ENCODE data around the gene FSIP1.

The FSIP1 gene

DNA sequence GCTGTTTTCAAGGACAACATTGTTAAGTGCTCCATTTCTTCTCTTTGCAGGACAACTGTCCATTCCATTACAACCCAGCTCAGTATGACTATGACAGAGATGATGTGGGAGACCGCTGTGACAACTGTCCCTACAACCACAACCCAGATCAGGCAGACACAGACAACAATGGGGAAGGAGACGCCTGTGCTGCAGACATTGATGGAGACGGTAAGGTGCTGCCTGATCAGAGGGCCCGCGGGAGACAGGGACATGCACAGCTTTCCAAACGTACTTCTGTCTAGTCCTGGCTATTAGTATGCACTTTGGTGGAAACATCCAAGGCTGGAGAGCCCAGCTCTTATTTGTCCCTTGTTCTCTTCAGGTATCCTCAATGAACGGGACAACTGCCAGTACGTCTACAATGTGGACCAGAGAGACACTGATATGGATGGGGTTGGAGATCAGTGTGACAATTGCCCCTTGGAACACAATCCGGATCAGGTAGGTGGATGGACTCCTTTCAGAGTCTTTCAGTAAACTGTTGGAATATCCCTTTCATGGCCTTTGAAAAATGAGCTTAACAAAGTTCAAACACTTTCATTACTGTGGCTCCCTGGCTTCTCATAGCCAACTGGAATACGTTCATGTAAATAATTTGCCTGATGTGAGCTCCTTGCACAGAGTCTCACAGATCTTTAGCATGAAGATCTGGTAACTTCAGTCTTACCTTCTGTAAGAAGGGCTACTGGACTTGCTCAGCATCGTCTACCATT lies 191.3 kb downstream of the FSIP1 start:
- no peak for DNase-seq

GRCh38 chr15:39589815-39590644 lies 192.6 kb downstream of the FSIP1 start:
- DNase-seq: no peak

DNA sequence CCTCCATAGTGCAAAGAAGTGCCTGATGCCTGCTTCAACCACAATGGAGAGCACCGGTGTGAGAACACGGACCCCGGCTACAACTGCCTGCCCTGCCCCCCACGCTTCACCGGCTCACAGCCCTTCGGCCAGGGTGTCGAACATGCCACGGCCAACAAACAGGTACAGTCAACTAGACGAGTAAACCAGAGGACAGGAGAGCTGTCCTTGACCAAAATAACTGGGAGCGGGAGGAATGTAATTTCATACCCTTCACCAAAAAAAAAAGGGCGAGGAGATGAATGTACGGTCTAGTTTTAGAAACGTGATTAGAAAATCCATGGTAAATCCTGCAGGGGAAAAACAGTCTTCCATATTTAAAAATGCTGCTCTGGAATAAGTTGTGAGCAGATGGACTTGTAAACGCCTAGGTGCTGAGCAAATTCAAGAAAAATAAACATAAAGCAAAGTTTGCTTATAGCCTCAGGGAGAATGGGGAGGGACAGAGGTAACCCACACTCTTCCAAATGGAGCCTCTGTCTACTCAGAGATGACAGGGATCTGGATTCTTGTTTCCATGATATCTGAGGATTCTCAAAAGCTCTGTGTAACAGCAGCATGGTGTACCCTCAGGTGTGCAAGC lies 193.3 kb downstream of the FSIP1 start:
- no peak for DNase-seq

DNA sequence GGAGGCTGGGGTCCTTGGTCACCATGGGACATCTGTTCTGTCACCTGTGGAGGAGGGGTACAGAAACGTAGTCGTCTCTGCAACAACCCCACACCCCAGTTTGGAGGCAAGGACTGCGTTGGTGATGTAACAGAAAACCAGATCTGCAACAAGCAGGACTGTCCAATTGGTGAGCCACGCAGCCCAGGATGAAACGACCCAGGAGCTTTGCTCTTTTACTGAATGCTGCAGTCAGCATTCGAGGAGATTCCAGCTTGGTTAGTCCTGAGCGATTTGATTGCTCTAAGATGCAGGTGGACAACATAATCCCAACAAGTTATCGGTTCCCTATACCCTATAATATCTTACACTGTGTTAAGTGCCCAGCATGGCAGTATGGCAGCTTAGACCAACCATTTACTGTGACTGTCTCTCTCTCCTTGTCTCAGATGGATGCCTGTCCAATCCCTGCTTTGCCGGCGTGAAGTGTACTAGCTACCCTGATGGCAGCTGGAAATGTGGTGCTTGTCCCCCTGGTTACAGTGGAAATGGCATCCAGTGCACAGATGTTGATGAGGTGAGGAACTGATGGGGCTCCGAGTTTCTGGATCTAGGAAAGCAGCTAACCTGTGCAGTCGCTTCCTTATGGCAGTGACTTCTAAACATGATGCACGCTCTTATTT lies 194.0 kb downstream of the FSIP1 start:
- no peak for DNase-seq

GRCh38 chr15:39587731-39588530 lies 194.7 kb downstream of the FSIP1 start:
- no peak for DNase-seq

DNA sequence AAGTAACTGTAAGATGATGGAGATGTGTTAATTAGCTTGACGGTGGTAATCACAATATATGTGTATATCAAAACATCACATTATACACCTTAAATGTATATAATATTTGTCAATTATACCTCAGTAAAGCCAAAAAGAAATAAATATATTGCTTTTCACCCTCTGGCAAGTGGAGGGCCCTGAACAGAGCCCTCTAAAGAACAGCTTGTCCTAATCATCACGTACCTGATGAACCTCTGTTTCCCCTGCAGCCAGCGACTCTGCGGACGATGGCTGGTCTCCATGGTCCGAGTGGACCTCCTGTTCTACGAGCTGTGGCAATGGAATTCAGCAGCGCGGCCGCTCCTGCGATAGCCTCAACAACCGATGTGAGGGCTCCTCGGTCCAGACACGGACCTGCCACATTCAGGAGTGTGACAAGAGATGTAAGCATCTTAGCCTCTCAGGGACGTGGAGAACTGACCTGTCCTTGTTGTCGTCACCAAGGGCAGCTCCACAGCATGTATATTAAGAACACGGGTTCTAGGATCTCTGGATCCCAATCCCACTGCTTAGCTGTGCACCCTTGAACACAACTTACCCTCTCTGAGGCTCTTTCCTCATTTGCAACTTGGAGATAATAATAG lies 195.4 kb downstream of the FSIP1 start:
- DNase-seq: no peak

GRCh38 chr15:39586387-39587095 lies 196.1 kb downstream of the FSIP1 start:
- no peak for DNase-seq

DNA sequence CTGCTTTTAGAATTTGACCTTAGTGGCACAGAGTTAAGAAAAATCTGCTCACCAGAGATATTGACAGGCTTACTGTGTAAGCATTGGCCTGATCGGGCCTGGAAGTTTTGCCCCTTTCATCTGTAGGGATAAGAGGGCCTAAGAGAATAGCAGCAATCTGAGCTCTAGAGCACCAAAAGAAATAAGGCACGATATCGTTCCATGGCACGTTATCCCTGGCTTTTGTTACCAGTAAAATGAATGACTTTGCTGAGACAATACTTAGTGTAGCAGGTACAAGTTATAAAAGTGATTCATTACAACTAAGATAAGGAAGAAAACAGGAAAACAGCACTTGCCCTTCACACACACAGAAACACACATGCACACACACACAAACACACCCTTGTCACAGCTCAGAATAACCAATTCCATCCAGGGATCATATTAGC lies 196.8 kb downstream of the FSIP1 start:
- no peak for DNase-seq

DNA sequence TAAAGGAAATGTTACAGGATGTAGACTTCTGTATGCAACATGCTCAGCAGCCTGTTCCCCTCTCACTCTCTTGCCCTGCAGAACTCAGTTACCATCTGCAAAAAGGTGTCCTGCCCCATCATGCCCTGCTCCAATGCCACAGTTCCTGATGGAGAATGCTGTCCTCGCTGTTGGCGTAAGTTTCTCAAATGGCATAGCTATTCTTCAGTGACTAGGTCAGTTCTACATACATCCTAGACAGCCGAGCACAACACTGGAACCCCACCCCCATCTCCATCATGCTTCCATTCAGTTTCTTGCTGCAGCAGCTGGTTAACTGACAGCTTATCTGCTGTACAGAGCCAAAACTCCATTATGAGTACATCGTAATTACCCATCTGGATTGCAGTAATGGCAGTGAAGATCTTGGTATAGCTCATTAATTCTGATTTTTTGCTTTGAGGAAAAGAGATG lies 197.2 kb downstream of the FSIP1 start:
- no peak for DNase-seq

DNA sequence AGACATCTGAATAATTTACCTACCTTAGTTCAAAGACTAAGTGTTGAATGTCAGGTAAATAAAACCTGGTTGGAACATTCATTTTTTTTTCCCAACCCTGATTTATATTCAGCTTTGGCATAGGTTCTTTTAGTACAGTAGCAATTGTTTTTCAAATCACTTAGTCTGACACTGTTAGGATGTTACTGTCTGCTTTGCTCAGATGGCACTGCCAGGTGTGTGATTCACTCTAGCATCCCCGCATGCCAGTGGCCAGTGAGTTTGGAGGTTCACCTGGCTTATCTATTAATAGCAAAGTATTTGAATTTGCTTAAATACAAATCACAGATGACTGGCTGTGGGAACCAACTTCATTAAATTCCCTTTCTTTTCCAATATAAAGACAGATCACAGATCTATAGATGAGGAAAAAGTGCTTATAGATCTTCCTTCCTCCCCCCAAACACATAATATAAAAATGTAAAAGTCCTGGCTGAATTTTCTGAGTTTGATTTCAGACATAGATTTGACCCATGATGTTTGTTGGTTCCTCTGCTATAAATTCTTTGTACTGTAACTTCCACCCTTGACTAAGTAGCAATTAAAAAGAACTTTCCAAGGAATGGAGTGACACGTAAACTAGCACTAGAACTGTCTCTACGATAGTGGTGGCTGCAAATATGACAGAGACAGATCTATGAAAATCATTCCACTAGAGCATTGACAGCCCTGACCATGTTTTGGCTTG lies 197.8 kb downstream of the FSIP1 start:
- no peak for DNase-seq

DNA sequence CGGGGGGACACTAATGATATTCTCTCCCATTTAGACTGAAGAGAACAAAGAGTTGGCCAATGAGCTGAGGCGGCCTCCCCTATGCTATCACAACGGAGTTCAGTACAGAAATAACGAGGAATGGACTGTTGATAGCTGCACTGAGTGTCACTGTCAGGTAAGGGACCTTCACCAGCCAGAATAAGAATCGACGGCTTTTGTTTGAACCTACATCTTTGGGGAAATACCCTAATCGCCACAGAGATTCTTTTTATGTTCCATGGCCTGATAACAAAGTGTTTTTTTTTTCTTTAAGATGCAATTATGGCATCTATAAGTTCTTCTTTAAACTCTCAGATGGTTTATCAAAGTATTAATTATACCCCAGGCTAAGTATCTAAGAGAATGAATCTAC lies 198.4 kb downstream of the FSIP1 start:
- no peak for DNase-seq

DNA sequence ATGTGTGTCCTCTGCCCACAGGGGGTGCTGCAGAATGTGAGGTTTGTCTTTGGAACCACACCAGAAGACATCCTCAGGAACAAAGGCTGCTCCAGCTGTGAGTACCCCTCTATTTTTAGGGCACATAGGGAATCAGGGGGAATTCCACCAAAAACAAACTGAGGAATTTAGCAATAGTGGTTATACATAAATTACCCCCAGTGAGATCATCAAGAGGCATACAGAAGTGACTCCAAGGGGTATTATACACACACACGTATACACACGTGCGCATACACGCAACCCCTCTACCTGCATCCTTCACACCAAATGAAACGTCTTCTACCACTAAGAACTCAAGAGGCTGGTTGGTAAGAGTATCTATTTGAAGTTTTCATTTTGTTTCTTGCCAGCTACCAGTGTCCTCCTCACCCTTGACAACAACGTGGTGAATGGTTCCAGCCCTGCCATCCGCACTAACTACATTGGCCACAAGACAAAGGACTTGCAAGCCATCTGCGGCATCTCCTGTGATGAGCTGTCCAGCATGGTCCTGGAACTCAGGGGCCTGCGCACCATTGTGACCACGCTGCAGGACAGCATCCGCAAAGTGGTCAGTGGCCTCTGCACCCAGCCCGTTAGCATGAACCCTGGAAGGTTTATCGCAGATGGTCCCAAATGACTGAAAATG lies 198.9 kb downstream of the FSIP1 start:
- peak; percentile 34 for DNase-seq

DNA sequence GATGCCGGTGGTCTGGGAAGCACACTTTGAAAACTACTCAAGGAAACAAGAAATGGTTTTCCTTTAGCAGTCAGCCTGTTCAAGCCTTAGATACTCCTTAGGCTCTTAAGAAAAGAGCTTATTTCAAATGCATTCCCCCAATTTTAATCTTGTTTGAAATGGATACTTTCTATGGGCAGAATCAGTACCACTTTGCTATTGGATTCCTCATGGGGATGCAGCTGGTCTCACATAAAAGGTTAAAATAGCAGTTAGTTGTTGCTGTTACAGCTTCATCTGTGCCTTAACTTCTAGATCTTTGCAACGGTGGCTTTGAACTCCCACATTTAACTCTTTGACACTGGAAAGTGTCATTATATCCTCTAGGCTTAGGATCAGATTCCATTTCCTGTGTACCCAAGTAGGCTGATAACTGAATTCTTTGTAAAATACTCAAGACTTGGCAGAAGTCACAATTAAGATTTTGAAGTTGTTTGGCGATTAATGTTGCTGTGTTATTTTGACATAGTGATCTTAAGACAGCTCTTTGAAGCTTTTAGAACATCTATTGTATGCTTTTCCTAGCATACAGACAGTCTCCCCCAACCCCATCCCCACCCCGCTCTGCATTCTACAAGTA lies 199.6 kb downstream of the FSIP1 start:
- DNase-seq: no peak

DNA sequence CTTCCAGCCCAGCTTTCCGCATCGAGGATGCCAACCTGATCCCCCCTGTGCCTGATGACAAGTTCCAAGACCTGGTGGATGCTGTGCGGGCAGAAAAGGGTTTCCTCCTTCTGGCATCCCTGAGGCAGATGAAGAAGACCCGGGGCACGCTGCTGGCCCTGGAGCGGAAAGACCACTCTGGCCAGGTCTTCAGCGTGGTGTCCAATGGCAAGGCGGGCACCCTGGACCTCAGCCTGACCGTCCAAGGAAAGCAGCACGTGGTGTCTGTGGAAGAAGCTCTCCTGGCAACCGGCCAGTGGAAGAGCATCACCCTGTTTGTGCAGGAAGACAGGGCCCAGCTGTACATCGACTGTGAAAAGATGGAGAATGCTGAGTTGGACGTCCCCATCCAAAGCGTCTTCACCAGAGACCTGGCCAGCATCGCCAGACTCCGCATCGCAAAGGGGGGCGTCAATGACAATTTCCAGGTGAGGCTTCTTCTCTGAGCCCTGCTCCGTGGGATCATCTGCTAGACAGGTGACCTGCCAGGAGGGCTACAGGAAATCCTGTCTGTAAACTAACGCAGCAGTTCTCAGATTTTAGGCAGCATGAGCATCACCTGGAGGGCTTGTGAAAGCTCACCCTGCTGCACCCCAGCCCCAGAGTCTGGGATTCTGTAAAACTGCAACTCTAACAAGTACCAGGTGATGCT lies 200.2 kb downstream of the FSIP1 start:
- no peak for DNase-seq

GRCh38 chr15:39581793-39582285 lies 200.8 kb downstream of the FSIP1 start:
- DNase-seq: no peak

DNA sequence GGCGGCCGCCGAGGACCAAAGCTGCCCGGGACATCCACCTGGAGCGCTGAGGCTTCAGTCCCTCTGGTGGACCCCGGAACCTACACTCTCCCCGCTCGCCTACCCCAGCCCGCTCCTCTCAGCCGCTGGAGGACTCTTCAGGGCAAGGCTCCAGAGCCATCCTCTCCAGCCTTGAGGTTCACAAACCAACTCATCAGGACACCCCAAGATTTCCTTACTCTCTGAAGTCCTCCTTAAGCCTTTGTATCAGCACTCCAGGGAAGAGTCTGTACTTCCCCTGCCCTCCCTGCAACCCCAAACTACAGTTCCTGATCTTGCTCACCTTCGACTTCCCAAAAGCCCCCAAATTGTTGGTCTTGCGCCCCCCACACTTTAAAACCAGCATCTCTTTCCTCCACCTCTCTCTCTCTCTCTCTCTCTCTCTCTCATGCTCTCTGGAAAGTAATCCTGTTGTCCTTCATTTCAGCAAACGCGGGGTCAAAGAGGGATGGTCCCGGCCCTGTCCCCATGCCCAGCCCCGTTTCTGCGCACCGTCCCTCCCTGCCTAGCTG lies 201.3 kb downstream of the FSIP1 start:
- DNase-seq: no peak

- peak; percentile 12 for DNase-seq
Measured at GRCh38 chr15:39580485-39581241, 202.0 kb downstream of the FSIP1 start, which contains the start of gene THBS1. THBS1 (plus strand) TSS chr15:39581079; CDS start chr15:39581858, 779 bp downstream.

Measured in CD4-positive, alpha-beta T cell treated with Interleukin-10 for 1 hour (primary cell).